AG04449 (cell line): ENCODE measurements around the gene RBM44.

Experiments used
- CTCF ChIA-PET: fragments of 350-600 bp; formaldehyde crosslinking; extraction: SDS; loops from one replicate; lab custom pipeline; 2021; ENCODE audit warnings: antibody characterized with exemption; lab: Yijun Ruan, JAX
- POLR2A ChIA-PET: fragments of 400-600, 350-600 bp; formaldehyde crosslinking; extraction: SDS; loops from one replicate; lab custom pipeline; 2020; ENCODE audit warnings: antibody characterized with exemption, inconsistent platforms; lab: Yijun Ruan, JAX
- DNase-seq: peaks from one replicate; pipeline ENCODE4 v3.0.0-alpha.2; 2010; ENCODE audit warnings: low read depth, low spot score
- H3K4me3 ChIP-seq: 2 replicates; pipeline ENCODE4 v1.5.1; 2011; ENCODE audit warnings: low read depth, mild to moderate bottlenecking, control low read depth, low read length
- CTCF ChIP-seq: IDR thresholded peaks from one replicate; pipeline ENCODE4 v1.5.1; 2011; ENCODE audit warnings: mild to moderate bottlenecking, moderate library complexity, low read length, control low read depth, inconsistent platforms; ENCODE audit not compliant: insufficient read depth; ENCODE audit errors: missing control alignments

RBM44 gene

GRCh38 chr2:237816531-237816930, 18.0 kb downstream of the RBM44 start:
- CTCF ChIA-PET, result no interaction called here
- TF ChIP-seq CTCF, result no peak
- H3K4me3 ChIP-seq, result no peak overlapping the region
- POLR2A ChIA-PET, result no interaction called here
- no peak for DNase-seq

DNA sequence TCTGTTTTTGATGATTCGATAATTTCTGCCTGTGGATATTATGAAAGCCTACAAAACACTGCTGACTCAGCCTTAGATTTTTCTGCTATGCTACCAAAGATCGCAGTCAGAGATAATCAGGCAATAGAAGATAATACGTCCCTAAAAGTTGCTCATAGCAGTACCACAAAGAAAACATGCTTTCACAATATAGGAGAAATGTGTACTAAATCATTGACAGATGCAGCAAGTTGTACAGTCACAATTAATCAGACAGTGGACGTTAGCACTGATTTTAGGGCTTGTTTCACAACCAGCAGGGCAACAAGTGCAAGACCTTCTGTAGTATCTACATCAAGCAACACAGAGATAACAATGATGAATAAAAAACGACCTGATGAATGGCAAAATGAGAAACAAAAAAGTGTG, 19.5 kb downstream of the RBM44 start:
- POLR2A ChIA-PET, result no interaction called here
- CTCF ChIA-PET, result no interaction called here
- peak; percentile 28 for DNase-seq
- no peak for TF ChIP-seq CTCF
- no peak overlapping the region for H3K4me3 ChIP-seq

DNA sequence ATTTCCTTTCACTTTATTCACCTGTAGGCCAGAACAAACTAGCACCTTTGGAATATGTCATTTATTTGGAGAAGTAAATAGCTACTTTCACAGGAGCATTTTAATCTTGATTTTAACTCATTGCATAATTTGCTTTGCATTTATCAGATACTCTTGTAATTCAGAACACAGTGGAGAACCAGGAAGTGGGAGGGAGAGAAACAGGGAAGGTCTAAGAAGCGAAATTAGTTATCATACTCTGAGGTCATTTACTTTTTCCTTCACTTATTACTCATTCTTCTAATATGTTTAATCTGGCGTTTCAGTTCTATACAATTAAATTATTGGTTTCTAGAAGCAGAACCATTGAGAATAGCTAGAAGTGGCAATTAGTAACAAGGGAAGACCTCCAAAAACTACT, 20.7 kb downstream of the RBM44 start:
- CTCF ChIA-PET, result interaction anchor here (0.8 to 1.4 kb wide), 2 partner anchors 40 to 44 kb away, joined by 3 to 6 read pairs; no protein-coding TSS in a partner anchor
- POLR2A ChIA-PET, result no interaction called here
- no peak for TF ChIP-seq CTCF
- no peak for DNase-seq
- H3K4me3 ChIP-seq, result no peak overlapping the region

DNA sequence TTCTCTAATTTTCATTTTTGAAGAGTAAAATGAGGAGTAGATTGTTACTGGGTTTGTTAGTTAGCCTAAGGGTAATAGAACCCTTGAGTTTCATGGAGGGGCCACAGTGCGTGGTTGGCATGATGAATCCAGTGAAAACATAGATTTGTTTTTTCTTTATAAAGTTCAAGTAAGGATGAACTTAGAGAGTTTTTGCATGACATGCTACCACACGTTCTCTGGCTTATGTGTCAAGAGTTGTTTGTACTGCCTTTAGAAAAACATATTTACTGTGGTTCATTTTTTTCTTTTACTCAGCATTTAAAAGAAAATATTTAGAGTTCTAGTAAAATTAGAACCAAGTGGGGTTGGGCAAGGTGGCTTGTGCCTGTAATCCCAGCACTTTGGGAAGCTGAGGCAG, 21.8 kb downstream of the RBM44 start:
- TF ChIP-seq CTCF, result no peak
- no peak for DNase-seq
- H3K4me3 ChIP-seq, result no peak overlapping the region
- ChIA-PET CTCF (interaction anchor here (1.7 kb wide), 1 partner anchor 443 kb away, joined by 5 read pairs; no protein-coding TSS in a partner anchor), POLR2A (no interaction called here)

- POLR2A ChIA-PET, result no interaction called here
These were observed 25.0 kb downstream of the RBM44 start for GRCh38 chr2:237823544-237823943.

GRCh38 chr2:237824085-237824484, 25.5 kb downstream of the RBM44 start:
- no peak for TF ChIP-seq CTCF
- no peak for DNase-seq
- ChIA-PET CTCF (no interaction called here), POLR2A (no interaction called here)
- H3K4me3 ChIP-seq, result no peak overlapping the region

More at GRCh38 chr2:237823544-237823943, 25.0 kb downstream of the RBM44 start:
- no peak for DNase-seq
- H3K4me3 ChIP-seq, result no peak overlapping the region
- TF ChIP-seq CTCF, result no peak
- CTCF ChIA-PET, result no interaction called here
